Ovary (tissue), 3 donors: ENCODE data around the gene VIPR2.

ENCODE experiments used
- CTCF ChIP-seq, 3 donors: fragments of 450-650 bp in 2 of 3; fragments of 200-600 bp in 1 of 3; IDR thresholded peaks; one replicate each; pipeline versions ENCODE4 v1.5.1 to v1.8.0; 2016 to 2022; ENCODE audit warnings: antibody characterized with exemption in 3 of 3, mild to moderate bottlenecking in 1 of 3
- POLR2A ChIP-seq: fragments of 450-650 bp; IDR thresholded peaks from one replicate; pipeline ENCODE4 v1.6.1; 2017; ENCODE audit warnings: antibody characterized with exemption, mild to moderate bottlenecking, moderate library complexity
- donor health status: DM: no; HTN: no; CAD: no.

GRCh38 chr7:159063046-159063840, 81.4 kb downstream of the VIPR2 start:
- no peak for TF ChIP-seq CTCF (IDR thresholded peaks at IDR 0.05)
- no peak for TF ChIP-seq POLR2A
